NT2/D1 (cell line): ENCODE data around the gene HOXA10.

Source experiments
- DNase-seq: peaks from one replicate; pipeline ENCODE4 v3.0.0-alpha.2; 2011; ENCODE audit warnings: low read depth, low spot score
- H3K27me3 ChIP-seq: 2 replicates; pipeline ENCODE4 v1.6.0; 2011; ENCODE audit warnings: mild to moderate bottlenecking; ENCODE audit not compliant: insufficient read length, insufficient read depth
- H3K36me3 ChIP-seq: 2 replicates; pipeline ENCODE4 v1.6.1; 2011; ENCODE audit warnings: mild to moderate bottlenecking, low read length, mixed read lengths; ENCODE audit not compliant: insufficient read depth, insufficient read length
- H3K4me1 ChIP-seq: 2 replicates; pipeline ENCODE4 v1.5.1; 2011; ENCODE audit not compliant: insufficient read depth, insufficient read length
- H3K4me3 ChIP-seq: 2 replicates; pipeline ENCODE4 v1.5.1; 2011; ENCODE audit warnings: low read depth; ENCODE audit not compliant: insufficient read length
- H3K9ac ChIP-seq: 2 replicates; pipeline ENCODE4 v1.6.0; 2011; ENCODE audit warnings: low read depth; ENCODE audit not compliant: insufficient read length
- H3K9me3 ChIP-seq: 2 replicates; pipeline ENCODE4 v1.5.1; 2011; ENCODE audit warnings: mild to moderate bottlenecking, low read length; ENCODE audit not compliant: insufficient read depth
- SUZ12 ChIP-seq: IDR thresholded peaks from 2 replicates; pipeline ENCODE4 v1.6.1; 2011; ENCODE audit not compliant: insufficient read length, insufficient read depth; ENCODE audit errors: extremely low read depth
- YY1 ChIP-seq: IDR thresholded peaks from 2 replicates; pipeline ENCODE4 v1.6.1; 2011; ENCODE audit not compliant: insufficient read length, insufficient read depth
- ZNF274 ChIP-seq: IDR thresholded peaks from 2 replicates; pipeline ENCODE4 v1.6.1; 2011; ENCODE audit warnings: mild to moderate bottlenecking, low read depth, low read length

The HOXA10 gene

DNA sequence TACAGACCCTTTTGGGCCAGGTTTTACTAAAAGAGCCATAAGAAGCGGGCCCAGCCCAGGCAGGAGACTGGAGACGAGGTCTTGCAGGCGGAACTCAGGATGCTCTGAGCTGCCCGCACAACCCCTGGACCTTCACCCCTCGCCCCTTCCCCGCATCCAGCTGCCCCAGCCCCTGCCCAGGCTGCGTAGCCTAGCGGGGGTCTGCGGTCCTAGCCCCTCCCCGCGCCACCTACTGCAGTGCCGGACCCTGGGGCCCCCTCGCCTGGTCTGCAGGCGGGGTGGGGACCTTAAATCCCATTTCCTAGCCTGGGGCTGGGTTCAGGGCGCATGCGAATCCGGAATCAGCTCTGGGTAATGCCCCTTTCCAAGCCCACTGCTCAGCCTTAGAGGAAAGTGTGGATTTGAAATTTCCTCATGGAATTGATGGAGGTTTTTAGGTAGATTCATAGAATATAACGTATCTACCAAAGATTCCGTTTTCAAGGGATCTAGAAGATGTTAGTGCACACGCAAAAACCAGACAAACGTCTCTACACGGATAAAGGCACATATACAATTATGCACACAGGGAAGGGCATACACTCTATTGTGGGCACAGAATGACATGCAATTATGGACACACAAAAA lies 21.2 kb downstream of the HOXA10 start:
- Histone ChIP-seq H3K4me1 (peaks cover 3% of the 10 kb centered on the region), H3K4me3 (no peak overlapping the region), H3K9me3 (peaks cover 10% of the 10 kb centered on the region), H3K36me3 (no peaks in the 10 kb centered on the region), H3K27me3 (peaks cover 100% of the 10 kb centered on the region), H3K9ac (no peak overlapping the region)
- DNase-seq: no peak
- TF ChIP-seq YY1 (no peak), ZNF274 (no peak), SUZ12 (no peak)

DNA sequence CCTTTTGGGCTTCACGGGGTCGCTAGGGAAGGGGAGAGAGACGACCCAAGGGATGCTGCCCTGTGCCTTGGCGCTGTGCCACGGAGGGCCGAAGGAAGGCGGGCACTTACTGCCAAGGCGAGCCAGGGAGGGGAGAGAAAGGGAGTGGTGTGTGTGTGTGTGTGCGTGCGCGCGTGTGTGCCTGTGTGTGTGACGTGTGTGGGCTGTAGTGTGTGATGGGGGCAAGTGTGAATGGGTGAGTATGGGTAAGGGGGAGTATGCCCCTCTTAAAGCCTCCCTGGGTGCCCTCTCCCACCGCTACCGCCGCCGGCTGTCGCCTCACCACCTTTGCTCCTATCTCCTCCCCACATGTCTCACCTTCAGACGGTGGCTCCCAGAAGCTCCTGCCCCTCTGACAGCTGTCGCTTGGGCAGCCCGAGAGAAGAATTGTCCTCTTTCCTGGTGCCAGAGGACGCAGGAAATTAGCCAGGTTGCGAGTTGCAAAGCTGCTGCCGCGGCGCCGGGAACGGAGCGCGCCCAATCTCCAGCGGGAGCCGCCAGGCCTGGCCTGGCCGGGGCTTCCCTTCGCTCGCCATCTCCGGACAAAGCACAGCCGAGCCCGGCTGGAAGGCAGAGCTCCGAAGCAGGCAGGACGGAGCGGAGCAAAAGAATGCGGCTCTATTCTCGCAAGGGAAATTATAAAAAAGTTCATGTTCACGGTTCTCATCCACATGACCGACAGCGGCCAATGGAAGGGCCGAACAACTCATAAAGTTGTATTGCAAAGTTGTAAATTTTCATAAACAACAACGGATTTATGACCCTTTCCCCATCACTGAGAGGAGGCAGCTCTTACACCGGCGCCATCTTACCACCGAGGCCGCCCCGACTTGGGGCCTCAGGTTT lies 21.9 kb downstream of the HOXA10 start, which contains the start of gene HOXA3:
HOXA3 (minus strand) TSS at position 653 of the 885 bp plus-strand sequence. CDS start 41,943 bp downstream, outside the sequence.
- Histone ChIP-seq H3K4me3 (peak within 1 kb of the TSS; percentile 42), H3K9me3 (peaks cover 3% of the 10 kb centered on the region), H3K36me3 (no peaks in the 10 kb centered on the region), H3K9ac (no peak within 1 kb of the TSS), H3K4me1 (peaks cover 3% of the 10 kb centered on the region), H3K27me3 (peaks cover 100% of the 10 kb centered on the region)
- no peak for TF ChIP-seq ZNF274
- DNase-seq: no peak

DNA sequence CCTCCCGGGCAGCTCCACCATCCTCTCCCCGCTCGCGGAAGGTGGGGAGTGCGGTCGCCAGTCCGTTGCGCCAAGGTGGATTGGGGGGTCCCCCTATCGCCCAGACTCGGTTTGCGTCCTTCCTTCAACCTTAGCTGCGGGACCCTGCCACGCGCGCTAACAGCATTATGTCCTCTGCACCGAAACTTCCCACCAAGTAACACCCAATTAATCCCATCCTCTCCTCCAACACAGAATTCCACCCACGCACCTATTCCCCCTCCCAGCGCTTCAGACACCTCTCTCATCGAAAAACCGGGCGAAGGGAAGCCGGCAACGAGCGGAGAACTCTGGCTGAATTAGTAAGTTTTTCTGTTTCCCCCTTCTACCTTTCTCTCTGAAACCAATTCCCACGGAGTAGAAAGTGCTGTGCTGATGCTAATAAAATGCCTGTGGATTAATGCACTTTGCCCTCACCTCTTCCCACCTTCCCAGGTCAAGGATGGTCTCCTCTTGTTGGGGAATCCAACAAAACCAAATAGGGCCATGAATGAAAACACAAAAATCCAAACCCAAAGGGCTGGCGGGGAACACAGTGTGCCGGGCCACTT lies 22.7 kb downstream of the HOXA10 start:
- peak overlapping the region; percentile 42 for H3K4me3 ChIP-seq

DNA sequence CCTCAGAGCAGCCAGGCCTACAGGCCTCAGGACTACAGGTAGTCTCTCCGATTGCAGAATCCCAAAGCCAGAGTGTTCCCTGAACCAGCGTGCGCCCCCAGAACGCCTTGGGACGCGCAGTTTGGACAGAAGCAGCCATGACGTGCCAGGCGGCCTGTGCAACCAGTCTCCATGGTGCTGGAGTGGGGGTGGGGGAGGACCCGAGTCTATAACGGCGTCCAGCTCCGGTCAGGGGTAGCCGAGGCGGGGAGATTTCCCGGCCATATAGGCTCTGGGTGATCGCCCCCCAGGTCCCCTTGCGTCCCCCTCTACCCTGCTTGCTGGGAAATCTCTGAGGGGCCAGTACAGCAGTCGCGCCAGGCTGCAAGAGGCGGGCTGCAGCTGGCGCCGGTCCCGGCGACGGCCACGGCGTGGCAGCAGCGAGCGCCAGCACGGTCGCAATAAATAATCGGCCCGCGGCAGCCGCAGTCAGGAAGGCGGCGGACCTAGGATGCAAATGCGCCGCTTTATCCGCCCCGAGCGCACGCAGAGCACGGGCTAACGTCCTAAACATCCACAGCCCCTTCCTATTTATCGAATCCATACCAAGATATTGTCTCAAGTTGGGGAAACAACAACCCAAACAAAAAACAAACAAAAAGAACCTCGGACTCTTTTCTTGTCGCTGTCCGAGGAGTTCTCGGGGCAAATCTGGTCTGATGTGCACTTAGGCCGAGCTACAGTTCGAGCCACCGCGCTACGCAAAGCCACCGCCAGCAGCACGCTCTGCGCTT lies 23.4 kb downstream of the HOXA10 start:
- TF ChIP-seq SUZ12: no peak
- TF ChIP-seq ZNF274: no peak
- TF ChIP-seq YY1: no peak
- peak overlapping the region; percentile 12 for H3K9ac ChIP-seq
- peaks cover 3% of the 10 kb centered on the region for H3K4me1 ChIP-seq
- peak overlapping the region; percentile 42 for H3K4me3 ChIP-seq
- no peaks in the 10 kb centered on the region; the same call in 1 of the 2 replicates for H3K9me3 ChIP-seq
- no peaks in the 10 kb centered on the region for H3K36me3 ChIP-seq
- no peak for DNase-seq
- peaks cover 100% of the 10 kb centered on the region for H3K27me3 ChIP-seq

More for the DNA sequence above, 22.7 kb downstream of the HOXA10 start:
- Histone ChIP-seq H3K4me1 (peaks cover 3% of the 10 kb centered on the region), H3K27me3 (peaks cover 100% of the 10 kb centered on the region), H3K9ac (peak overlapping the region; percentile 12), H3K9me3 (no peaks in the 10 kb centered on the region; the same call in 1 of the 2 replicates), H3K36me3 (no peaks in the 10 kb centered on the region)
- no peak for TF ChIP-seq ZNF274
- no peak for DNase-seq

DNA sequence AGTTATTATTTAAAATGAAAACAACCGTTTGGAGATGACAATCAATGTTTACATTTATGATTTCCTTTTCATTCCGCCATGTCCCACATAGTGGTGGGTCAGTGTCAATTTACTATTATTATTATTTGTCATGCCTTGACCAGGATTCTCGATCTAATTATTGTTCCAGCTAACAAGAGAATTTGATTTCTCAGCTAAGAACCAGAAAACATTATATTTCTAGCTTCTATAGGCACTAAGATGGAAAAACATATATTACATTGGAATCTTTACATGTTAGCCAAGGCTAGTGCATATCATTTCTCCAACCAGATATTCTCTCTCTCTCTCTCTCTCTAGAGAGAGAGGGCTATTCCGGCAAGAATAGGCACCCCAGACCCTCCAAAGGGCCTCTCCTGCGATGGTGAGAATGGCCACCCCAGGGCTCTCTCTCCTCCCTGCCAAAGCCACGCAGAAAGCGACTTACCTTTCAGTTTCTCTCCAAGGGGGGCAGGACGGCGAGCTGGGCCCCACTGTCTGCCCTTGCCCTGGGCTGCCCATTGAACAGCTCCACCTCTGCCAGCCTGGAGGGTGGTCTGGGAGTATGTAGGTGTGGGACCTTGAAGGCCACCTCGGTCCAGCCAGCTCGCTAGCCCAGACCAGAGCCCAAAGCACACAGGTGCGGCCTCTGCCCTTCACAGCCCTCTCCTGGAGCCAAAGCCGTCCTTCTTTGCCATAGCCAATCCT lies 24.1 kb downstream of the HOXA10 start:
- DNase-seq: no peak
- Histone ChIP-seq H3K9ac (peak overlapping the region; percentile 12), H3K4me3 (peak overlapping the region; percentile 42), H3K4me1 (peaks cover 3% of the 10 kb centered on the region), H3K36me3 (no peaks in the 10 kb centered on the region), H3K9me3 (no peaks in the 10 kb centered on the region; the same call in 1 of the 2 replicates), H3K27me3 (peaks cover 100% of the 10 kb centered on the region)
- TF ChIP-seq SUZ12 (no peak), ZNF274 (no peak), YY1 (no peak)

DNA sequence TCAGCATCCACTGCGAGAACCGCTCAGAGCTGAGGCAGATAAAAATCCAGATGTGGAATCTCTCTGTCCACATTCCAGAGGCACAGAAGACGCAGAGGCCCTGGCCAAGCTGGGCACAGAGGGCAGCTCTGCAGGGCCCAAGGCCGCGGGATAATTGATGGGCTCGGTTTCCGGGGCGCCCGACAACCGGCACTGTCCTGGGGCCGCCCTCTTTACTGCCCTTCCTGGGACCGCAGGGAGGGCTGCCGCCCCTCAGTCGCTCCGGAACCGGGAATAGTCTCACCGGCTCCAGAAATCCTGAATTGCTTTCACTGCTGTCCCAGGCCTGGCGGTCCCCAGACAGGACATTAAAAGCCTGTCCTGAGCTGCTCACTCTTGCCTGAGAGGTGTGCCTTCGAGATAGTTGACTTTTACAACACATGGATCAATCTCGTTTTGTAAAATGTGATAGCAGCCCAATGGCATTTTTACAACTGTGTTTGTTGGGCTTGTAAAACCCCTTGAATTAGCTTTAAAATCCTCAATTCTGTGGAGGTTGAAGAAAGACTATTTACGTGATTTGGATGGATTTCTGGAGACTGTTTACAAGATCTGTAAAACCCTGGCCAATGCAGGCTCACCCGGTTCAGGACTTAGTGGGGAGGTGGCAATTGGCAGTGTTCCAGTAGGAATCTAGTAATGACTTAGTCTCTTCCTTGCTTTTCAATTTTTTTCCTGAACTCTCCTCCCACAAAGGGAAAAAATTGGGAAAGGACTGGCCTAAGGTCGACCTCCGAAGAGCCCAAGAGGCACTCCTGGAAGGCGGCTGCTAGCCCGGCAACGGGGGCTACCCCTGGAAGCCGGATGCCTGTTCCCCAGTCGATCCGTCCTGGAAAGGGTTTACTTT lies 25.1 kb downstream of the HOXA10 start:
- H3K36me3 ChIP-seq: no peaks in the 10 kb centered on the region

More for the DNA sequence above, 25.1 kb downstream of the HOXA10 start:
- Histone ChIP-seq H3K9ac (no peak overlapping the region), H3K4me1 (peaks cover 3% of the 10 kb centered on the region), H3K27me3 (peaks cover 100% of the 10 kb centered on the region), H3K9me3 (no peaks in the 10 kb centered on the region; the same call in 1 of the 2 replicates), H3K4me3 (no peak overlapping the region)
- TF ChIP-seq YY1 (no peak), SUZ12 (no peak), ZNF274 (no peak)
- no peak for DNase-seq
